Peyer's patch (tissue), 4 donors: ENCODE measurements around the gene RLIM.

Source experiments
- POLR2A ChIP-seq, 2 donors: fragments of 450-650 bp; IDR thresholded peaks; one replicate each; pipeline ENCODE4 v1.5.1; 2017; ENCODE audit warnings: antibody characterized with exemption in 2 of 2, mild to moderate bottlenecking in 2 of 2, moderate library complexity in 2 of 2
- TF ChIP-seq, protein P1 (sequence below), 6 experiments: fragments of 450-650 bp in 4 of 6; fragments of 200-600 bp in 2 of 6; sonication (generic) in 1 of 6; IDR thresholded peaks; one replicate each; pipeline ENCODE4 v1.5.1; 2017 to 2019; ENCODE audit warnings: antibody characterized with exemption in 6 of 6, mild to moderate bottlenecking in 3 of 6, moderate library complexity in 1 of 6

DNA sequence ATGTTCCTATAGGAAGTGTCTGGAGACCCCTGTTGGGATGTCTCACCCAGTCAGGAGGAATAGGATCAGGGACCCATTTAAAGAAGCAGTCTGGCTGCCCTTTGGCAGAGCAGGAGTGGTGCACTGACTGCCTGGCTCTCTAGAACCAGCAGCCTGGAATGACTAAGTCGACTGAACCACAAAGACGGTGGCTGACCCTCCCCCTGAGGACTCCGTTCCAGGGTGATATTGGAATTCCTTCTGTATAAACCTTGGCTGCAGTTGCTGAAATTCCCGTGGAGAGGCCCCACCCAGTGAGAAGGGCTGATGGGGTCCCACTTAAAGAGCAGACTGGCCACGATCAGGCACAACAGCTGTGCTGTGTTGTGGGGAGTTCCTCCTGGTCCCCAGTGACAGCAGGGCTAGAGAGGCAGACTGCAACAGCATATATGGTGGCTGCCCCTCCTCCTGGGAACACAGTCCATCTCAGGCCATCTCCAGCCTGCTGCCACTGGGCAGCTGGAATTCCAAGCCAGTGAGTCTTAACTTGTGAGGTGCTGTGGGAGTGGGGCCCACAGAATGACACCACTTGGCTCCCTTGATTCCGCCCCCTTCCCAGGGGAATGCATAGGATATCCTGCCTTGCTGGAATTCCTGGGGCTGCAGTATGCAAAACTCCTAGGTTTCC, 41.8 kb upstream of the RLIM start:
- TF ChIP-seq, protein P1, sequence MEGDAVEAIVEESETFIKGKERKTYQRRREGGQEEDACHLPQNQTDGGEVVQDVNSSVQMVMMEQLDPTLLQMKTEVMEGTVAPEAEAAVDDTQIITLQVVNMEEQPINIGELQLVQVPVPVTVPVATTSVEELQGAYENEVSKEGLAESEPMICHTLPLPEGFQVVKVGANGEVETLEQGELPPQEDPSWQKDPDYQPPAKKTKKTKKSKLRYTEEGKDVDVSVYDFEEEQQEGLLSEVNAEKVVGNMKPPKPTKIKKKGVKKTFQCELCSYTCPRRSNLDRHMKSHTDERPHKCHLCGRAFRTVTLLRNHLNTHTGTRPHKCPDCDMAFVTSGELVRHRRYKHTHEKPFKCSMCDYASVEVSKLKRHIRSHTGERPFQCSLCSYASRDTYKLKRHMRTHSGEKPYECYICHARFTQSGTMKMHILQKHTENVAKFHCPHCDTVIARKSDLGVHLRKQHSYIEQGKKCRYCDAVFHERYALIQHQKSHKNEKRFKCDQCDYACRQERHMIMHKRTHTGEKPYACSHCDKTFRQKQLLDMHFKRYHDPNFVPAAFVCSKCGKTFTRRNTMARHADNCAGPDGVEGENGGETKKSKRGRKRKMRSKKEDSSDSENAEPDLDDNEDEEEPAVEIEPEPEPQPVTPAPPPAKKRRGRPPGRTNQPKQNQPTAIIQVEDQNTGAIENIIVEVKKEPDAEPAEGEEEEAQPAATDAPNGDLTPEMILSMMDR (IDR thresholded peaks at IDR 0.05), result no peak
- no peak for TF ChIP-seq POLR2A (IDR thresholded peaks at IDR 0.05)
